ENCODE results near the gene FBXO42. TPM values are rescaled to one million over a fixed set of nuclear protein-coding genes. Genes with fewer than 3 reads are reported as not detected.
A peak's percentile ranks its signal among the peaks of the same experiment; 100 is the strongest.

FBXO42 gene
- total RNA-seq, 2 experiments from 2014 or later: 14.3 to 14.9 TPM

DNA sequence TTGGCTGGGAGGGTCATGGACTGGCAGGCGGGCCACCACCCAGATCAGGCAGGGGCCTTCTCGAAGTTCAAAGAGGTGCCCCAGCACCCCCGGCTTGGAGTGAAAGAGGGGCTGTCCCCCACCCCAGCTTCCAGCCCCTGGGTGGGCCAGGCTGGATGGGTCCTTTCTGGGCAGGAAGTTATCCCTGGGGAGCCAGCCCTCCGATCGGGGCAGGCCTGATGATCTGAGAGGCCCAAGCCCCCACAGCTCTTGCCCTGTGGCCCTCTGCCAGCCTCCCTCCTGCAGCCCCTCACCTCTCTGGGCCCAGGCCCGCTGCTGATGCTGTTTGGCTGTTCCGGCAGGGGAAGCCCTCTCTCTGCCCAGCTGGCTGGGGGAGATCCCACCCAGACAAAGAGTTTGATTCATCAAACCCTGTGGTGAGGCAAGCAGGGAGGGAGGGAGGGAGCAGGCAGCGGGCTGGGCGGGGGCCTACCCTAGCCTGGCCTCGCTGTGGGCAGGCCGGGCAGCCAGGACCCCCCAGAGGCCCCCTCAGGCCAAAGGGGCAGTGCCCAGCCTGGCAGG lies 142.4 kb downstream of the FBXO42 start:
- intact Hi-C loops (cut with DNase I, micrococcal nuclease): loop anchor here (5.0 to 10.0 kb wide), 3 partner anchors 402 to 845 kb away; partner anchors contain the start of genes DDI2 (in 1 of the 2), NBPF1 (in 1 of the 2) and SDHB (in 1 of the 2)
- POLR2A ChIA-PET: no interaction called here
- H3K27me3 Mint-ChIP-seq: no peaks in the 10 kb centered on the region

DNA sequence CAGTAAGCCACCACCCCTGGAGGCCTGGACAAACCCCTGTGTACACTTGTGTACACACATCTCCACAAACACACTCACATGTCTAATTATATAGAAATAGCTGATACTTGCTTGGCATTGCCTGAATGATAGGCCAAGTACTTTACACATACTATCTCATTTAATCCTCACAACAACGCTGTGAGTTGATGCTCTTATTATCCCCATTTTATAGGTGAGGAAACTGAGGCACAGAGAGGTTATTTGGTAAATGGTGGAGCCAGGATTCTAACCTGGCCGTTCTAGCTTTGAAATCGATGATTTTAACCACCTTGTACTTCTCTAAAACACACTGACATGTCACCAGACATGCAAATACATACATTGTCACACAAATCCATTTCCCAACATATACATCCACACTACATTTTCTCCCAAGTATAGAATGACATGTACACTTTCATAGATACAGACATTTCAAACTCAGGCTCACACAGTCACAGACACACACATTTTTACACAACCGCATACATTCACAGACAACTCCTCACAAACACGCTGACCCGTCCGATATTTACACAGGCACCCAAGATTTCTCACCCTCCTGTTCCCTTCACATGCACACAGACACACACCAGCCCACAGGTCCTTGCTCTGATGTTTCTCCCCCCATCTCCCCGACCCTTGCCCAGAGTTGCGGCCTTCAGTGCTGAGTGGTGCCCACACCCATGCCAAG lies 143.0 kb downstream of the FBXO42 start:
- no peaks in the 10 kb centered on the region for H3K27me3 Mint-ChIP-seq
- no peak overlapping the region for H3K27ac Mint-ChIP-seq
- H3K36me3 ChIP-seq (ENCODE audit: insufficient read depth, low read length): peaks cover 5% of the 10 kb centered on the region
- no peaks in the 10 kb centered on the region for H3K9me3 Mint-ChIP-seq
- H3K4me3 Mint-ChIP-seq: peak overlapping the region; percentile 53
- ATAC-seq (ENCODE audit: poor library complexity) (no peak), DNase-seq (no peak)
- no peak overlapping the region for H3K27ac ChIP-seq (ENCODE audit: low read depth in 1 of 2, low read length in 2 of 2)
- ChIA-PET POLR2A (interaction anchor here (3.4 kb wide), 1 partner anchor 7 kb away, joined by 46 read pairs; no protein-coding TSS in a partner anchor), CTCF (no interaction called here)
- H3K9me3 ChIP-seq (ENCODE audit: control insufficient read depth in 1 of 2, insufficient read depth in 1 of 2, low read length in 2 of 2): no peaks in the 10 kb centered on the region
- TF ChIP-seq, protein P1, sequence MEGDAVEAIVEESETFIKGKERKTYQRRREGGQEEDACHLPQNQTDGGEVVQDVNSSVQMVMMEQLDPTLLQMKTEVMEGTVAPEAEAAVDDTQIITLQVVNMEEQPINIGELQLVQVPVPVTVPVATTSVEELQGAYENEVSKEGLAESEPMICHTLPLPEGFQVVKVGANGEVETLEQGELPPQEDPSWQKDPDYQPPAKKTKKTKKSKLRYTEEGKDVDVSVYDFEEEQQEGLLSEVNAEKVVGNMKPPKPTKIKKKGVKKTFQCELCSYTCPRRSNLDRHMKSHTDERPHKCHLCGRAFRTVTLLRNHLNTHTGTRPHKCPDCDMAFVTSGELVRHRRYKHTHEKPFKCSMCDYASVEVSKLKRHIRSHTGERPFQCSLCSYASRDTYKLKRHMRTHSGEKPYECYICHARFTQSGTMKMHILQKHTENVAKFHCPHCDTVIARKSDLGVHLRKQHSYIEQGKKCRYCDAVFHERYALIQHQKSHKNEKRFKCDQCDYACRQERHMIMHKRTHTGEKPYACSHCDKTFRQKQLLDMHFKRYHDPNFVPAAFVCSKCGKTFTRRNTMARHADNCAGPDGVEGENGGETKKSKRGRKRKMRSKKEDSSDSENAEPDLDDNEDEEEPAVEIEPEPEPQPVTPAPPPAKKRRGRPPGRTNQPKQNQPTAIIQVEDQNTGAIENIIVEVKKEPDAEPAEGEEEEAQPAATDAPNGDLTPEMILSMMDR (IDR thresholded peaks at IDR 0.05): no peak
- H3K27me3 ChIP-seq (ENCODE audit: control insufficient read depth in 1 of 2, insufficient read depth in 2 of 2, low read length in 2 of 2): no peaks in the 10 kb centered on the region
- peaks cover 12% of the 10 kb centered on the region for H3K4me1 Mint-ChIP-seq (ENCODE audit: low read depth)
- peaks cover 5% of the 10 kb centered on the region for H3K36me3 Mint-ChIP-seq (ENCODE audit: low read depth)
- peaks cover 25% of the 10 kb centered on the region for H3K4me1 ChIP-seq (ENCODE audit: insufficient read depth, low read length)
- H3K4me3 ChIP-seq (ENCODE audit: low read length): no peak overlapping the region
- intact Hi-C loops (cut with DNase I, micrococcal nuclease): loop anchor here (5.0 to 10.0 kb wide), 2 partner anchors 403 to 846 kb away; partner anchors contain the start of genes NBPF1 (in 1 of the 2) and SDHB (in 1 of the 2)

More for the DNA sequence above, 142.4 kb downstream of the FBXO42 start:
- Histone ChIP-seq H3K27ac (ENCODE audit: low read depth in 1 of 2, low read length in 2 of 2) (no peak overlapping the region), H3K9me3 (ENCODE audit: control insufficient read depth in 1 of 2, insufficient read depth in 1 of 2, low read length in 2 of 2) (no peaks in the 10 kb centered on the region), H3K27me3 (ENCODE audit: control insufficient read depth in 1 of 2, insufficient read depth in 2 of 2, low read length in 2 of 2) (no peaks in the 10 kb centered on the region), H3K36me3 (ENCODE audit: insufficient read depth, low read length) (no peaks in the 10 kb centered on the region), H3K4me1 (ENCODE audit: insufficient read depth, low read length) (peaks cover 22% of the 10 kb centered on the region), H3K4me3 (ENCODE audit: low read length) (no peak overlapping the region)
- ATAC-seq (ENCODE audit: poor library complexity) (no peak), DNase-seq (no peak)
- Mint-ChIP-seq H3K4me1 (ENCODE audit: low read depth) (peaks cover 12% of the 10 kb centered on the region), H3K4me3 (no peak overlapping the region), H3K36me3 (ENCODE audit: low read depth) (peaks cover 4% of the 10 kb centered on the region), H3K9me3 (no peaks in the 10 kb centered on the region), H3K27ac (no peak overlapping the region)
- TF ChIP-seq, protein P1 (IDR thresholded peaks at IDR 0.05): no peak
- CTCF ChIA-PET: no interaction called here

DNA sequence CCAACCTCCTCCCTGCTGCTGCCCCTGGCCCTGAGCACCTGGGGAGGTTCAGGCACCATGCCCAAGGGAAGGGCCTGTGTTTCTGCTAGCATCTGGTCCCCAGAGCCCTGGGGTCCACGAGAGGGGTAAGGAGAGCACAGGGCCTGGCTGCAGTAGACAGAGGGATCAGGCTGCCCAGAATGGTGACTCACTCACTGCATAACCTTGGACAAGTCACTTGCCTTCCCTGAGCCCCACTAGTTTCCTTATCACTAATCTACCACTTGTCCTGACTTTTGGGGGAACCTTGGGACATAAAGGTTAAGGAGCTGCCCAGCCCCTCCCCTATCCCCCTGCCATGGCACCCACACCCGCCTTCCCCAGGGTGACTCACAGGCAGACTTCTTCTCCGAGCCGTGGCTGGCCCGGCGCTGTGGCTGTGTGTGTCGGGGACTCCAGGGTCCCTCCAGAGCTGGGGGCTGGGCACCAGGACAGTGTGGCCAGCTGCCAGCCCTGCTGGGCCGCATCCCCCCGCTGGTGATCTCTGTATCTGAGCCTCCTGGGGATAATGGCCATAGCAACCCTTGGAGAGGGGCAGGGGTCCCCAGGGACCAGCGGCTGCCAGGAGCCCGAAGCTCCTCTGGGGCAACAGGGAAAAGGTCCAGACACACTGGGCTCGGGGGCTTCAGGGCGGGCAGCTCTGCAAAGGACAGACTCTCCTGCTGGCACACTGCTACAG lies 143.9 kb downstream of the FBXO42 start:
- no peaks in the 10 kb centered on the region for H3K27me3 ChIP-seq (ENCODE audit: control insufficient read depth in 1 of 2, insufficient read depth in 2 of 2, low read length in 2 of 2)
- intact Hi-C loops (cut with DNase I, micrococcal nuclease): loop anchor here (5.0 to 10.0 kb wide), 2 partner anchors 404 to 846 kb away; partner anchors contain the start of genes NBPF1 (in 1 of the 2) and SDHB (in 1 of the 2)
- H3K4me3 ChIP-seq (ENCODE audit: low read length): no peak overlapping the region
- no peak overlapping the region for H3K27ac ChIP-seq (ENCODE audit: low read depth in 1 of 2, low read length in 2 of 2)
- H3K9me3 ChIP-seq (ENCODE audit: control insufficient read depth in 1 of 2, insufficient read depth in 1 of 2, low read length in 2 of 2): no peaks in the 10 kb centered on the region
- H3K4me1 ChIP-seq (ENCODE audit: insufficient read depth, low read length): peaks cover 25% of the 10 kb centered on the region
- Mint-ChIP-seq H3K4me3 (peak overlapping the region; percentile 25), H3K27ac (no peak overlapping the region), H3K9me3 (no peaks in the 10 kb centered on the region), H3K4me1 (ENCODE audit: low read depth) (peaks cover 12% of the 10 kb centered on the region), H3K36me3 (ENCODE audit: low read depth) (peaks cover 12% of the 10 kb centered on the region), H3K27me3 (no peaks in the 10 kb centered on the region)
- TF ChIP-seq, protein P1 (IDR thresholded peaks at IDR 0.05): no peak
- CTCF ChIA-PET: no interaction called here
- POLR2A ChIA-PET: interaction anchor here (3.4 kb wide), 1 partner anchor 8 kb away, joined by 46 read pairs; no protein-coding TSS in a partner anchor
- ATAC-seq (ENCODE audit: poor library complexity): no peak
- peaks cover 7% of the 10 kb centered on the region for H3K36me3 ChIP-seq (ENCODE audit: insufficient read depth, low read length)
- DNase-seq: peak in 1 of 14 experiments; percentile 36

All from CD4-positive, alpha-beta T cell (primary cell).